ENCODE results near the gene BCL2.

BCL2 gene

GRCh38 chr18:63313396-63313917 is 6.1 kb downstream of the BCL2 start:
- TF ChIP-seq CTCF (conservative IDR thresholded peaks at IDR 0.05): no peak
- no peak for TF ChIP-seq ZFX (IDR thresholded peaks at IDR 0.05)
- H3K27ac ChIP-seq: no peak overlapping the region

- H3K27ac ChIP-seq: no peak overlapping the region
- TF ChIP-seq CTCF (conservative IDR thresholded peaks at IDR 0.05): no peak
- no peak for TF ChIP-seq ZFX (IDR thresholded peaks at IDR 0.05)
Observed at GRCh38 chr18:63312737-63313395, 6.7 kb downstream of the BCL2 start.

GRCh38 chr18:63312019-63312409 is 7.6 kb downstream of the BCL2 start:
- H3K27ac ChIP-seq: no peak overlapping the region
- no peak for TF ChIP-seq ZFX (IDR thresholded peaks at IDR 0.05)
- TF ChIP-seq CTCF (conservative IDR thresholded peaks at IDR 0.05): no peak

GRCh38 chr18:63311118-63312018 is 8.2 kb downstream of the BCL2 start:
- no peak overlapping the region for H3K27ac ChIP-seq
- TF ChIP-seq ZFX (IDR thresholded peaks at IDR 0.05) (no peak), CTCF (conservative IDR thresholded peaks at IDR 0.05) (no peak)

GRCh38 chr18:63309422-63309821 is 10.1 kb downstream of the BCL2 start:
- TF ChIP-seq CTCF (conservative IDR thresholded peaks at IDR 0.05): no peak
- no peak for TF ChIP-seq ZFX (IDR thresholded peaks at IDR 0.05)
- no peak overlapping the region for H3K27ac ChIP-seq

GRCh38 chr18:63307551-63308200 is 11.9 kb downstream of the BCL2 start:
- H3K27ac ChIP-seq: no peak overlapping the region
- TF ChIP-seq CTCF (conservative IDR thresholded peaks at IDR 0.05): no peak
- TF ChIP-seq ZFX (IDR thresholded peaks at IDR 0.05): no peak

All from C4-2B (cell line).